ENCODE measurements around the gene FBXL16.
A peak's percentile ranks its signal among the peaks of the same experiment; 100 is the strongest.

Gene FBXL16

GRCh38 chr16:689175-689897 lies 16.3 kb downstream of the FBXL16 start:
- DNase-seq: no peak

- no peak for DNase-seq
These were observed 18.1 kb downstream of the FBXL16 start for GRCh38 chr16:687499-687898.

GRCh38 chr16:686459-687260 lies 18.9 kb downstream of the FBXL16 start:
- no peak for DNase-seq

- DNase-seq: no peak
These were observed 19.6 kb downstream of the FBXL16 start for GRCh38 chr16:685967-686366.

- DNase-seq: peak; percentile 58
These were observed 20.5 kb downstream of the FBXL16 start for GRCh38 chr16:684961-685696.

GRCh38 chr16:684071-684794 lies 21.4 kb downstream of the FBXL16 start, which contains the start of gene JMJD8:
TSS of gene JMJD8 (minus strand) at chr16:684334. CDS start at chr16:684319, 15 bp downstream.
- DNase-seq: peak; percentile 88

- DNase-seq: no peak
These were observed 22.1 kb downstream of the FBXL16 start for GRCh38 chr16:683396-684070.

GRCh38 chr16:682493-683395 lies 22.9 kb downstream of the FBXL16 start:
- DNase-seq: no peak

GRCh38 chr16:681746-682427 lies 23.7 kb downstream of the FBXL16 start:
- no peak for DNase-seq

GRCh38 chr16:680967-681745 lies 24.4 kb downstream of the FBXL16 start:
- no peak for DNase-seq

GRCh38 chr16:680625-680945 lies 25.0 kb downstream of the FBXL16 start:
- DNase-seq: no peak

GRCh38 chr16:679814-680624 lies 25.6 kb downstream of the FBXL16 start, which contains the start of gene STUB1:
TSS of gene STUB1 (plus strand) at chr16:680410. CDS start at chr16:680526, 116 bp downstream.
- no peak for DNase-seq

GRCh38 chr16:678858-679813 lies 26.5 kb downstream of the FBXL16 start:
- DNase-seq: no peak

GRCh38 chr16:678209-678857 lies 27.3 kb downstream of the FBXL16 start:
- no peak for DNase-seq

- peak; percentile 79 for DNase-seq
These were observed 28.0 kb downstream of the FBXL16 start for GRCh38 chr16:677316-678190.

GRCh38 chr16:676913-677312 lies 28.7 kb downstream of the FBXL16 start:
- peak; percentile 92 for DNase-seq
